HCT116 (cell line): Measurements from ENCODE around the gene DPY19L3. TPM values are rescaled to one million over a fixed set of nuclear protein-coding genes. Genes with fewer than 3 reads are reported as not detected.

Source experiments
- ATAC-seq: fragments of 200-7000 bp; cut with Tn5 transposase; 2 replicates; pipeline ENCODE4 v1.9.1; 2020; ENCODE audit warnings: mild to moderate bottlenecking, moderate library complexity
- BruUV-seq: library from RNA; stranded (reverse); fragments of 400-500 nt; replicated peaks from 2 replicates; lab custom pipeline; 2021; lab: Mats Ljungman, UMichigan
- CTCF ChIA-PET: fragments of 300-600 bp; sonication (Branson Sonifier 250); formaldehyde crosslinking; loops from one replicate; lab custom pipeline; 2021; ENCODE audit warnings: antibody characterized with exemption; lab: Charles Lee
- POLR2A ChIA-PET: fragments of 300-600, 350-600 bp; sonication (Branson Sonifier 250); formaldehyde crosslinking; loops from one replicate; lab custom pipeline; 2021; ENCODE audit warnings: antibody characterized with exemption; lab: Charles Lee
- RAD21 ChIA-PET, 2 experiments: fragments of 300-600 bp; sonication (Branson Sonifier 250); formaldehyde crosslinking; loops; one replicate each; lab custom pipeline; 2023; ENCODE audit warnings: low total read pairs in 2 of 2; ENCODE audit not compliant: uncharacterized antibody in 2 of 2, unreplicated experiment in 2 of 2, low non-redundant PET in 1 of 2; lab: Charles Lee
- DNase-seq: peaks from one replicate; pipeline ENCODE4 v3.0.0-alpha.2; 2010; ENCODE audit warnings: low read depth, low spot score
- H2AFZ ChIP-seq: fragments of 200-600 bp; shearing (Covaris generic), sonication (generic); 2 replicates; pipeline ENCODE4 v1.6.1; 2017; ENCODE audit warnings: low read depth, mixed run types, mixed read lengths, antibody characterized with exemption, low read length; ENCODE audit not compliant: poor library complexity, severe bottlenecking
- H3K27ac ChIP-seq: 2 replicates; pipeline ENCODE4 v1.5.1; 2012; ENCODE audit warnings: low read depth, low read length
- H3K27me3 ChIP-seq: fragments of 200-600 bp; sonication (generic); 2 replicates; pipeline ENCODE4 v1.6.1; 2016; ENCODE audit warnings: mixed run types, low read length, mixed read lengths; ENCODE audit not compliant: insufficient read depth
- H3K36me3 ChIP-seq, 2 experiments: fragments of 200-500 bp in 1 of 2; fragments of 200-600 bp in 1 of 2; sonication (Bioruptor generic) in 1 of 2; sonication (generic) in 1 of 2; 2 replicates each; pipeline versions ENCODE4 v1.5.1 to v1.6.1; 2014 to 2016; ENCODE audit warnings: low read length in 2 of 2, inconsistent platforms in 1 of 2, mixed read lengths in 1 of 2, mixed run types in 1 of 2; ENCODE audit not compliant: insufficient read depth in 2 of 2, control insufficient read depth in 1 of 2
- H3K4me1 ChIP-seq, 2 experiments: fragments of 200-600 bp in 1 of 2; sonication (generic) in 1 of 2; 2 replicates each; pipeline versions ENCODE4 v1.5.1 to v1.6.1; 2012 to 2017; ENCODE audit warnings: low read length in 2 of 2, inconsistent platforms in 1 of 2, mild to moderate bottlenecking in 1 of 2, mixed read lengths in 1 of 2, mixed run types in 1 of 2, moderate library complexity in 1 of 2; ENCODE audit not compliant: insufficient read depth in 2 of 2, control insufficient read depth in 1 of 2
- H3K4me2 ChIP-seq: fragments of 200-600 bp; sonication (generic); 2 replicates; pipeline ENCODE4 v1.6.1; 2017; ENCODE audit warnings: mixed run types, low read length, mixed read lengths
- H3K4me3 ChIP-seq, 2 experiments: fragments of 200-600 bp in 1 of 2; sonication (generic) in 1 of 2; replicated peaks in 1 of 2; 2 replicates each; pipeline ENCODE4 v1.5.1; 2011 to 2016; ENCODE audit warnings: low read length in 2 of 2, control low read depth in 1 of 2, low read depth in 1 of 2, mild to moderate bottlenecking in 1 of 2, mixed read lengths in 1 of 2, mixed run types in 1 of 2
- H3K79me2 ChIP-seq: fragments of 200-600 bp; sonication (generic); 2 replicates; pipeline ENCODE4 v1.6.1; 2017; ENCODE audit warnings: mild to moderate bottlenecking, mixed run types, low read length, moderate library complexity, mixed read lengths; ENCODE audit not compliant: insufficient read depth
- H3K9ac ChIP-seq: fragments of 200-600 bp; sonication (generic); 2 replicates; pipeline ENCODE4 v1.6.1; 2016; ENCODE audit warnings: low read length, mixed read lengths
- H3K9me2 ChIP-seq: fragments of 200-600 bp; sonication (generic), shearing (Covaris generic); 2 replicates; pipeline ENCODE4 v1.6.1; 2017; ENCODE audit warnings: mixed run types, mild to moderate bottlenecking, moderate library complexity; ENCODE audit not compliant: insufficient read depth
- H3K9me3 ChIP-seq, 2 experiments: fragments of 200-500 bp in 1 of 2; fragments of 200-600 bp in 1 of 2; sonication (Bioruptor generic) in 1 of 2; sonication (generic) in 1 of 2; 2 replicates each; pipeline ENCODE4 v1.6.1; 2014 to 2017; ENCODE audit warnings: low read length in 2 of 2, mixed read lengths in 2 of 2, inconsistent platforms in 1 of 2, low read depth in 1 of 2, mild to moderate bottlenecking in 1 of 2, mixed run types in 1 of 2, moderate library complexity in 1 of 2; ENCODE audit not compliant: control insufficient read depth in 1 of 2, insufficient read depth in 1 of 2
- H4K20me1 ChIP-seq: fragments of 200-600 bp; sonication (generic), shearing (Covaris generic); 2 replicates; pipeline ENCODE4 v1.6.1; 2017; ENCODE audit warnings: mixed run types, mild to moderate bottlenecking, moderate library complexity; ENCODE audit not compliant: insufficient read depth
- CBX3 ChIP-seq: IDR thresholded peaks from 2 replicates; pipeline ENCODE4 v1.6.1; 2012; ENCODE audit warnings: low read depth
- CEBPB ChIP-seq: IDR thresholded peaks from 2 replicates; pipeline ENCODE4 v1.6.1; 2012; ENCODE audit warnings: low read depth
- EGR1 ChIP-seq: IDR thresholded peaks from 2 replicates; pipeline ENCODE4 v1.6.1; 2012; ENCODE audit warnings: low read depth
- EZH2 ChIP-seq: fragments of 200-600 bp; sonication (generic); IDR thresholded peaks from 2 replicates; pipeline ENCODE4 v1.6.1; 2017; ENCODE audit warnings: antibody characterized with exemption, mixed run types
- EZH2phosphoT487 ChIP-seq: fragments of 200-600 bp; IDR thresholded peaks from 2 replicates; pipeline ENCODE4 v1.6.1; 2018; ENCODE audit warnings: antibody characterized with exemption, borderline replicate concordance
- FOSL1 ChIP-seq: IDR thresholded peaks from 2 replicates; pipeline ENCODE4 v1.6.1; 2012; ENCODE audit warnings: low read depth
- JUND ChIP-seq: IDR thresholded peaks from 2 replicates; pipeline ENCODE4 v1.6.1; 2012
- POLR2A ChIP-seq: IDR thresholded peaks from 2 replicates; pipeline ENCODE4 v1.7.0; 2011; ENCODE audit warnings: borderline replicate concordance; ENCODE audit not compliant: insufficient read depth, insufficient read length; ENCODE audit errors: extremely low read depth
- RAD21 ChIP-seq: IDR thresholded peaks from 2 replicates; pipeline ENCODE4 v1.6.1; 2012; ENCODE audit warnings: low read depth, mild to moderate bottlenecking
- YY1 ChIP-seq: IDR thresholded peaks from 2 replicates; pipeline ENCODE4 v1.6.1; 2011; ENCODE audit warnings: low read length, low read depth, moderate library complexity, mild to moderate bottlenecking; ENCODE audit not compliant: insufficient replicate concordance; ENCODE audit errors: extremely low read depth
- ZFX ChIP-seq: fragments of 450-650 bp; IDR thresholded peaks from 2 replicates; pipeline ENCODE4 v1.6.1; 2017
- ZNF274 ChIP-seq: fragments of 200-500 bp; sonication (Bioruptor generic); IDR thresholded peaks from 2 replicates; pipeline ENCODE4 v1.6.1; 2014; ENCODE audit warnings: mild to moderate bottlenecking, low read depth, low read length, inconsistent platforms
- intact Hi-C: fragments of 100-400 bp; cut with micrococcal nuclease; formaldehyde crosslinking; loops from 2 replicates; pipeline ENCODE4 v1.10.0; 2022
- total RNA-seq: library from RNA; stranded (reverse); gene quantifications from one replicate; pipeline ENCODE4 v1.2.1, GENCODE V29; 2021; ENCODE audit not compliant: unreplicated experiment
- TF ChIP-seq, protein P1 (sequence below), 3 experiments: fragments of 200-600 bp in 1 of 3; sonication (generic) in 1 of 3; IDR thresholded peaks in 2 of 3; conservative IDR thresholded peaks in 1 of 3; 2 replicates each; pipeline ENCODE4 v1.5.1; 2012 to 2017; ENCODE audit warnings: low read depth in 2 of 3, low read length in 2 of 3, antibody characterized with exemption in 1 of 3, borderline replicate concordance in 1 of 3, control low read depth in 1 of 3, mild to moderate bottlenecking in 1 of 3, mixed read lengths in 1 of 3, mixed run types in 1 of 3, moderate library complexity in 1 of 3; ENCODE audit not compliant: insufficient read depth in 1 of 3
- TF ChIP-seq, protein P2 (sequence below): IDR thresholded peaks from 2 replicates; pipeline ENCODE4 v1.6.1; 2012

DPY19L3 gene
- total RNA-seq, 1 experiment from 2014 or later = 14.5 TPM

DNA sequence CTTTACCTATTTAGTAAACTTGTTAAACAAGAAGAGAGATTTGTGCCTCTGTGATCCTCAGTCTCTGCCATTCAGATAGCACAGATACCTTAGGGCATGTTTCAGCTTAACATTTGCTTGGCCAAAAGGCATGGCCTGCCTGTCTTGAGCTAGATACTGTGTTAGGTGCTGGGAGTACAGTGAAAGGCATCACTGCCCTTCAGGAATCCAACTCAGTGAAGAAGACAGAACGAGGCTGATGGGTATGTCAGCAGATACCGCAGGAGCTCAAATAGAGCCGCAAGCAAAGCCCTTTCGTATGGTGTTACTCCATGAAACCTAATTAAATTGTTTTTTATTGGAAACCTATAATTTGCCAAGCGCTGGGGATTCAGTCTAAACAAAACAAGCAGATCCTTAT lies 47.2 kb upstream of the DPY19L3 start:
- no peaks in the 10 kb centered on the region for H3K9me3 ChIP-seq
- intact Hi-C loops = no loop called here
- no peaks in the 10 kb centered on the region for H3K9me2 ChIP-seq
- H3K27ac ChIP-seq = no peak overlapping the region
- H3K27me3 ChIP-seq = no peaks in the 10 kb centered on the region
- H3K36me3 ChIP-seq = peaks cover 60 to 65% of the 10 kb centered on the region in 2 experiments; a peak in 3 of 4 replicates
- no peak overlapping the region for H2AFZ ChIP-seq
- ChIA-PET POLR2A (no interaction called here), CTCF (no interaction called here), RAD21 (no interaction called here)
- no peak overlapping the region for H3K9ac ChIP-seq
- H4K20me1 ChIP-seq = peaks cover 7% of the 10 kb centered on the region; the same call in 1 of the 2 replicates
- no peak overlapping the region for H3K4me3 ChIP-seq
- H3K79me2 ChIP-seq = peaks cover 72% of the 10 kb centered on the region
- DNase-seq (no peak), ATAC-seq (no peak)
- TF ChIP-seq, protein P1, sequence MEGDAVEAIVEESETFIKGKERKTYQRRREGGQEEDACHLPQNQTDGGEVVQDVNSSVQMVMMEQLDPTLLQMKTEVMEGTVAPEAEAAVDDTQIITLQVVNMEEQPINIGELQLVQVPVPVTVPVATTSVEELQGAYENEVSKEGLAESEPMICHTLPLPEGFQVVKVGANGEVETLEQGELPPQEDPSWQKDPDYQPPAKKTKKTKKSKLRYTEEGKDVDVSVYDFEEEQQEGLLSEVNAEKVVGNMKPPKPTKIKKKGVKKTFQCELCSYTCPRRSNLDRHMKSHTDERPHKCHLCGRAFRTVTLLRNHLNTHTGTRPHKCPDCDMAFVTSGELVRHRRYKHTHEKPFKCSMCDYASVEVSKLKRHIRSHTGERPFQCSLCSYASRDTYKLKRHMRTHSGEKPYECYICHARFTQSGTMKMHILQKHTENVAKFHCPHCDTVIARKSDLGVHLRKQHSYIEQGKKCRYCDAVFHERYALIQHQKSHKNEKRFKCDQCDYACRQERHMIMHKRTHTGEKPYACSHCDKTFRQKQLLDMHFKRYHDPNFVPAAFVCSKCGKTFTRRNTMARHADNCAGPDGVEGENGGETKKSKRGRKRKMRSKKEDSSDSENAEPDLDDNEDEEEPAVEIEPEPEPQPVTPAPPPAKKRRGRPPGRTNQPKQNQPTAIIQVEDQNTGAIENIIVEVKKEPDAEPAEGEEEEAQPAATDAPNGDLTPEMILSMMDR (IDR thresholded peaks at IDR 0.05 in 2 of 3, conservative IDR thresholded peaks at IDR 0.05 in 1 of 3; ENCODE audit: borderline replicate concordance in 1 of 3, insufficient read depth in 1 of 3, low read depth in 2 of 3, low read length in 2 of 3) = no peak
- TF ChIP-seq EZH2phosphoT487 (no peak), FOSL1 (no peak), YY1 (no peak), ZFX (no peak), ZNF274 (no peak), EZH2 (no peak), POLR2A (no peak), EGR1 (no peak), CEBPB (no peak), JUND (no peak), CBX3 (no peak), RAD21 (no peak)
- TF ChIP-seq, protein P2, sequence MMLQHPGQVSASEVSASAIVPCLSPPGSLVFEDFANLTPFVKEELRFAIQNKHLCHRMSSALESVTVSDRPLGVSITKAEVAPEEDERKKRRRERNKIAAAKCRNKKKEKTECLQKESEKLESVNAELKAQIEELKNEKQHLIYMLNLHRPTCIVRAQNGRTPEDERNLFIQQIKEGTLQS = no peak
- no peaks in the 10 kb centered on the region for H3K4me1 ChIP-seq
- BruUV-seq = no TSS peak
- no peak overlapping the region for H3K4me2 ChIP-seq
